ENCODE measurements around the gene TSGA10IP.
A peak's percentile ranks its signal among the peaks of the same experiment; 100 is the strongest.

The TSGA10IP gene

GRCh38 chr11:65899356-65900124 is 45.7 kb upstream of the TSGA10IP start:
- no peaks in the 10 kb centered on the region for H3K36me3 Mint-ChIP-seq (ENCODE audit: low read depth)
- DNase-seq, result peak; percentile 48
- peak overlapping the region; percentile 66 for H3K4me3 Mint-ChIP-seq
- H3K9me3 Mint-ChIP-seq, result peaks cover 4% of the 10 kb centered on the region
- TF ChIP-seq, protein P1, sequence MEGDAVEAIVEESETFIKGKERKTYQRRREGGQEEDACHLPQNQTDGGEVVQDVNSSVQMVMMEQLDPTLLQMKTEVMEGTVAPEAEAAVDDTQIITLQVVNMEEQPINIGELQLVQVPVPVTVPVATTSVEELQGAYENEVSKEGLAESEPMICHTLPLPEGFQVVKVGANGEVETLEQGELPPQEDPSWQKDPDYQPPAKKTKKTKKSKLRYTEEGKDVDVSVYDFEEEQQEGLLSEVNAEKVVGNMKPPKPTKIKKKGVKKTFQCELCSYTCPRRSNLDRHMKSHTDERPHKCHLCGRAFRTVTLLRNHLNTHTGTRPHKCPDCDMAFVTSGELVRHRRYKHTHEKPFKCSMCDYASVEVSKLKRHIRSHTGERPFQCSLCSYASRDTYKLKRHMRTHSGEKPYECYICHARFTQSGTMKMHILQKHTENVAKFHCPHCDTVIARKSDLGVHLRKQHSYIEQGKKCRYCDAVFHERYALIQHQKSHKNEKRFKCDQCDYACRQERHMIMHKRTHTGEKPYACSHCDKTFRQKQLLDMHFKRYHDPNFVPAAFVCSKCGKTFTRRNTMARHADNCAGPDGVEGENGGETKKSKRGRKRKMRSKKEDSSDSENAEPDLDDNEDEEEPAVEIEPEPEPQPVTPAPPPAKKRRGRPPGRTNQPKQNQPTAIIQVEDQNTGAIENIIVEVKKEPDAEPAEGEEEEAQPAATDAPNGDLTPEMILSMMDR (IDR thresholded peaks at IDR 0.05), result no peak
- peaks cover 94% of the 10 kb centered on the region for H3K27me3 Mint-ChIP-seq (ENCODE audit: low read depth, poor library complexity)
- no peak overlapping the region for H3K27ac Mint-ChIP-seq
- H3K4me1 Mint-ChIP-seq, result peaks cover 25% of the 10 kb centered on the region

- peak within 1 kb of the TSS; percentile 66 for H3K4me3 Mint-ChIP-seq
- no peaks in the 10 kb centered on the region for H3K36me3 Mint-ChIP-seq (ENCODE audit: low read depth)
- TF ChIP-seq, protein P1 (IDR thresholded peaks at IDR 0.05), result no peak
- H3K4me1 Mint-ChIP-seq, result peaks cover 25% of the 10 kb centered on the region
- peaks cover 97% of the 10 kb centered on the region for H3K27me3 Mint-ChIP-seq (ENCODE audit: low read depth, poor library complexity)
- DNase-seq, result peak; percentile 74
- H3K27ac Mint-ChIP-seq, result no peak within 1 kb of the TSS
- peaks cover 4% of the 10 kb centered on the region for H3K9me3 Mint-ChIP-seq
Measured at GRCh38 chr11:65900125-65900898, 45.0 kb upstream of the TSGA10IP start, which contains the start of gene FOSL1. TSS of gene FOSL1 (minus strand) at chr11:65900388. CDS start at chr11:65900339, 49 bp downstream.

DNA sequence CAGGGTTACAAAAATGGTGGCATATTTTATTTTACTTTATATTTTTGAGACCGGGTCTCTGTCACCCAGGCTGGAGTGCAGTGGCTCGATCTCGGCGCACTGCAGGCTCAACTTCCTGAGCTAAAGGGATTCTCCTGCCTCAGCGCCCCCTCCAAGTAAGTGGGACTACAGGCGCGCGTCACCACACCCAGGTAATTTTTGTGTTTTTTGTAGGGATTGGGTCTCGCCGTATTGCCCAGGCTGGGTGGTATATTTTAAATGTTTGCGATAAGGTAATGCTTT is 44.4 kb upstream of the TSGA10IP start:
- peaks cover 25% of the 10 kb centered on the region for H3K4me1 Mint-ChIP-seq
- no peaks in the 10 kb centered on the region for H3K36me3 Mint-ChIP-seq (ENCODE audit: low read depth)
- TF ChIP-seq, protein P1 (IDR thresholded peaks at IDR 0.05), result no peak
- no peak overlapping the region for H3K27ac Mint-ChIP-seq
- H3K4me3 Mint-ChIP-seq, result peak overlapping the region; percentile 62
- peaks cover 4% of the 10 kb centered on the region for H3K9me3 Mint-ChIP-seq
- no peak for DNase-seq
- peaks cover 95% of the 10 kb centered on the region for H3K27me3 Mint-ChIP-seq (ENCODE audit: low read depth, poor library complexity)

DNA sequence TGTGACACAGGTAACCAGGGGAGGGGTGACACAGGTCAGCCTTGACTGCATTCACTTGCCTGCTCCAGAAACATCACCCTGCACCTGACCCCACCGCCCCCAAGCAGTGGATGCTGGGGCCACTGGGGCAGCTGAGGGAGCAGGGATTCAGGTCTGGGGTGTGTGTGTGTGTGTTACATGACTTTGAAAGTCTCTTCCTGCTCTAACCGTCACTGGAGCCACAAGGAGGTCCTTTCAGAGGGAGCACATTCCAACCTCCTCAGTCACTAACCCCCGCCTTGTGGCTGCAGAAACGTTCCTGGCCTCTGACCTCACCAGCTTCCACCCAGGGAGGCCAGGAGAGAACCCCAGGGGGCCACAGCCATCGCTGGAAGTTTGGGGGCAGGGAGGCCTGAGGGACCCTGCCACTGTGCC is 42.2 kb upstream of the TSGA10IP start:
- H3K36me3 Mint-ChIP-seq (ENCODE audit: low read depth), result no peaks in the 10 kb centered on the region
- DNase-seq, result no peak
- H3K27me3 Mint-ChIP-seq (ENCODE audit: low read depth, poor library complexity), result peaks cover 94% of the 10 kb centered on the region
- H3K27ac Mint-ChIP-seq, result no peak overlapping the region
- TF ChIP-seq, protein P1 (IDR thresholded peaks at IDR 0.05), result no peak
- H3K4me3 Mint-ChIP-seq, result no peak overlapping the region
- peaks cover 4% of the 10 kb centered on the region for H3K9me3 Mint-ChIP-seq
- peaks cover 25% of the 10 kb centered on the region for H3K4me1 Mint-ChIP-seq

DNA sequence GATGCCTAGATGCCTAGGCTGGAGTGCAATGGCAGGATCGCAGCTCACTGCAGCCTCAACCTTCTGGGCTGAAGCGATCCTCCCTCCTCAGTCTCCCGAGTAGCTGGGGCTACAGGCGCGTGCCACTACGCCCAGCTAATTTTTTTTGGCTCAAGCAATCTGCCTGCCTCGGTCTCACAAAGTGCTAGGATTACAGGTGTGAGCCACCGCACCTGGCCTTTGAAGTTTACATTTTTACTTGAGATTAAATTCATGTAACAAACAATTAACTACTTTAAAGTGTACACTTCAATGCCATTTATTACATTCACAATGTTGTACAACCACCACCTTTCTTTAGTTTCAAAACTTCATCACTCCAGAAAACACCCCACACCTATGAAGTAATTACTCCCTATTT is 41.6 kb upstream of the TSGA10IP start:
- TF ChIP-seq, protein P1 (IDR thresholded peaks at IDR 0.05), result no peak
- H3K27me3 Mint-ChIP-seq (ENCODE audit: low read depth, poor library complexity), result peaks cover 94% of the 10 kb centered on the region

More for the DNA sequence above, 41.6 kb upstream of the TSGA10IP start:
- Mint-ChIP-seq H3K9me3 (peaks cover 2% of the 10 kb centered on the region), H3K27ac (no peak overlapping the region), H3K36me3 (ENCODE audit: low read depth) (no peaks in the 10 kb centered on the region), H3K4me1 (peaks cover 24% of the 10 kb centered on the region), H3K4me3 (no peak overlapping the region)
- no peak for DNase-seq

Measured in nephron progenitor cell (in vitro differentiated cells).